RWPE2 (cell line): ENCODE data around the gene C17orf114.

Experiments
- ATAC-seq: fragments of 200-7000 bp; cut with Tn5 transposase; 3 replicates; pipeline ENCODE4 v1.9.1; 2021; ENCODE audit warnings: low read depth
- DNase-seq: peaks from one replicate; pipeline ENCODE4 v3.0.0-alpha.2; 2020; ENCODE audit warnings: low spot score
- H3K27ac ChIP-seq: fragments of 450-650 bp; 2 replicates; pipeline ENCODE4 v1.5.1; 2017; ENCODE audit warnings: mild to moderate bottlenecking; ENCODE audit not compliant: poor library complexity, severe bottlenecking
- H3K27me3 ChIP-seq: fragments of 250-450 bp; sonication (Bioruptor Pico); 2 replicates; pipeline ENCODE4 v1.5.1; 2021; ENCODE audit warnings: mild to moderate bottlenecking, moderate library complexity; ENCODE audit not compliant: insufficient read depth, poor library complexity, severe bottlenecking
- H3K36me3 ChIP-seq: fragments of 250-450 bp; sonication (Bioruptor Pico); 2 replicates; pipeline ENCODE4 v1.5.1; 2020; ENCODE audit warnings: low read depth, mild to moderate bottlenecking, moderate library complexity
- H3K4me1 ChIP-seq: fragments of 250-450 bp; sonication (Bioruptor Pico); 2 replicates; pipeline ENCODE4 v1.5.1; 2021; ENCODE audit warnings: mild to moderate bottlenecking, moderate library complexity; ENCODE audit not compliant: insufficient read depth, poor library complexity, severe bottlenecking
- H3K4me3 ChIP-seq: fragments of 250-450 bp; sonication (Bioruptor Pico); 2 replicates; pipeline ENCODE4 v1.5.1; 2021; ENCODE audit warnings: mild to moderate bottlenecking, moderate library complexity; ENCODE audit not compliant: severe bottlenecking
- H3K9me3 ChIP-seq: fragments of 250-450 bp; sonication (Bioruptor Pico); 2 replicates; pipeline ENCODE4 v1.5.1; 2021; ENCODE audit warnings: mild to moderate bottlenecking, moderate library complexity; ENCODE audit not compliant: severe bottlenecking
- CTCF ChIP-seq: fragments of 450-650 bp; IDR thresholded peaks from one replicate; pipeline ENCODE4 v1.5.1; 2017; ENCODE audit warnings: mild to moderate bottlenecking, moderate library complexity; ENCODE audit not compliant: poor library complexity, severe bottlenecking

Gene C17orf114

GRCh38 chr17:4796552-4796920 lies 5.6 kb downstream of the C17orf114 start:
- H3K9me3 ChIP-seq, result no peaks in the 10 kb centered on the region
- TF ChIP-seq CTCF, result no peak
- H3K4me1 ChIP-seq, result peaks cover 4% of the 10 kb centered on the region
- H3K36me3 ChIP-seq, result peaks cover 23% of the 10 kb centered on the region
- no peaks in the 10 kb centered on the region for H3K27me3 ChIP-seq
- H3K4me3 ChIP-seq, result peak overlapping the region; percentile 85
- H3K27ac ChIP-seq, result peak overlapping the region; percentile 50
- no peak for DNase-seq
- peak; percentile 56; the same call in 1 of the 3 replicates for ATAC-seq

GRCh38 chr17:4795168-4795567 lies 7.0 kb downstream of the C17orf114 start:
- no peak for DNase-seq
- Histone ChIP-seq H3K27me3 (no peaks in the 10 kb centered on the region), H3K4me3 (peak overlapping the region; percentile 85), H3K4me1 (peaks cover 4% of the 10 kb centered on the region), H3K27ac (peak overlapping the region; percentile 50), H3K9me3 (no peaks in the 10 kb centered on the region), H3K36me3 (peaks cover 23% of the 10 kb centered on the region)
- TF ChIP-seq CTCF, result no peak
- no peak for ATAC-seq

- Histone ChIP-seq H3K9me3 (no peaks in the 10 kb centered on the region), H3K4me3 (no peak overlapping the region), H3K4me1 (peaks cover 7% of the 10 kb centered on the region), H3K36me3 (no peaks in the 10 kb centered on the region), H3K27me3 (no peaks in the 10 kb centered on the region), H3K27ac (peak overlapping the region; percentile 82)
- no peak for TF ChIP-seq CTCF
- DNase-seq (no peak), ATAC-seq (no peak)
Observed at GRCh38 chr17:4790705-4791088, 11.4 kb downstream of the C17orf114 start.

- H3K4me3 ChIP-seq, result peak overlapping the region; percentile 44
- H3K9me3 ChIP-seq, result no peaks in the 10 kb centered on the region
- TF ChIP-seq CTCF, result peak; percentile 88
- peak; percentile 82 for ATAC-seq
- peak overlapping the region; percentile 82 for H3K27ac ChIP-seq
- DNase-seq, result peak; percentile 88
- H3K36me3 ChIP-seq, result no peaks in the 10 kb centered on the region
- peaks cover 7% of the 10 kb centered on the region for H3K4me1 ChIP-seq
- H3K27me3 ChIP-seq, result no peaks in the 10 kb centered on the region
Observed at GRCh38 chr17:4789951-4790704, 12.0 kb downstream of the C17orf114 start.

GRCh38 chr17:4789701-4789950 lies 12.5 kb downstream of the C17orf114 start:
- Histone ChIP-seq H3K4me1 (peaks cover 7% of the 10 kb centered on the region), H3K27ac (peak overlapping the region; percentile 82), H3K36me3 (no peaks in the 10 kb centered on the region), H3K27me3 (no peaks in the 10 kb centered on the region), H3K4me3 (peak overlapping the region; percentile 44), H3K9me3 (no peaks in the 10 kb centered on the region)
- TF ChIP-seq CTCF, result no peak
- DNase-seq (peak; percentile 75), ATAC-seq (no peak; the same call in 2 of the 3 replicates)
